Esophagus muscularis mucosa (tissue), 4 donors: ENCODE results near the gene AXIN1. TPM values are rescaled to one million over a fixed set of nuclear protein-coding genes. Genes with fewer than 3 reads are reported as not detected.

Experiments used
- DNase-seq: peaks from one replicate; pipeline ENCODE4 v3.0.0-alpha.2; 2017; ENCODE audit errors: extremely low spot score
- H3K27ac ChIP-seq, 4 donors: fragments of 200-600 bp; sonication (generic); replicated peaks in 1 of 4; 1 replicate in 3 of 4; 2 replicates in 1 of 4; pipeline ENCODE4 v1.5.1; 2016 to 2019; ENCODE audit warnings: mild to moderate bottlenecking in 1 of 4
- H3K27me3 ChIP-seq, 4 donors: fragments of 200-600 bp; sonication (generic); one replicate each; pipeline versions ENCODE4 v1.5.1 to v1.6.0; 2016 to 2019
- H3K36me3 ChIP-seq, 4 donors: fragments of 200-600 bp; sonication (generic); one replicate each; pipeline ENCODE4 v1.5.1; 2016 to 2019
- H3K4me1 ChIP-seq, 4 donors: fragments of 200-600 bp; sonication (generic); one replicate each; pipeline ENCODE4 v1.5.1; 2016 to 2019
- H3K4me3 ChIP-seq, 4 donors: fragments of 200-600 bp; sonication (generic); 1 replicate in 2 of 4; 2 replicates in 2 of 4; pipeline ENCODE4 v1.5.1; 2016 to 2019; ENCODE audit warnings: mild to moderate bottlenecking in 4 of 4, moderate library complexity in 1 of 4
- H3K9me3 ChIP-seq, 4 donors: fragments of 200-600 bp; sonication (generic); 1 replicate in 3 of 4; 2 replicates in 1 of 4; pipeline ENCODE4 v1.5.1; 2016 to 2019
- EP300 ChIP-seq: sonication (generic); formaldehyde crosslinking; IDR thresholded peaks from one replicate; pipeline ENCODE4 v1.6.1; 2017; ENCODE audit warnings: antibody characterized with exemption
- POLR2A ChIP-seq: fragments of 450-650 bp; IDR thresholded peaks from one replicate; pipeline ENCODE4 v1.6.1; 2017; ENCODE audit warnings: antibody characterized with exemption, moderate library complexity, mild to moderate bottlenecking, low read depth
- POLR2AphosphoS5 ChIP-seq, 2 donors: sonication (generic); formaldehyde crosslinking; IDR thresholded peaks; one replicate each; pipeline ENCODE4 v1.6.1; 2017; ENCODE audit warnings: antibody characterized with exemption in 2 of 2
- WGBS: methylation state at CpG from one replicate; pipeline ENCODE4 v1.1.5; 2018; 5-methylcytosine and 5-hydroxymethylcytosine counted together
- intact Hi-C: fragments of 100-400 bp; cut with DNase I; formaldehyde crosslinking; loops from one replicate; pipeline ENCODE4 v1.15.1; 2023
- total RNA-seq, 4 donors: library from RNA; depleted of rRNA; stranded (reverse); fragments of >200 nt; gene quantifications; one replicate each; pipeline versions ENCODE4 v1.1.0 to v1.2.1, GENCODE V29; 2016
- TF ChIP-seq, protein P1 (sequence below), 3 experiments: fragments of 200-600 bp in 2 of 3; fragments of 450-650 bp in 1 of 3; sonication (generic) in 2 of 3; IDR thresholded peaks; one replicate each; pipeline ENCODE4 v1.5.1; 2017 to 2019; ENCODE audit warnings: antibody characterized with exemption in 3 of 3, mild to moderate bottlenecking in 2 of 3, moderate library complexity in 1 of 3

Gene AXIN1
- total RNA-seq, 4 donors from 2014 or later, result 24.1 to 56.2 (median 44.1) TPM

DNA sequence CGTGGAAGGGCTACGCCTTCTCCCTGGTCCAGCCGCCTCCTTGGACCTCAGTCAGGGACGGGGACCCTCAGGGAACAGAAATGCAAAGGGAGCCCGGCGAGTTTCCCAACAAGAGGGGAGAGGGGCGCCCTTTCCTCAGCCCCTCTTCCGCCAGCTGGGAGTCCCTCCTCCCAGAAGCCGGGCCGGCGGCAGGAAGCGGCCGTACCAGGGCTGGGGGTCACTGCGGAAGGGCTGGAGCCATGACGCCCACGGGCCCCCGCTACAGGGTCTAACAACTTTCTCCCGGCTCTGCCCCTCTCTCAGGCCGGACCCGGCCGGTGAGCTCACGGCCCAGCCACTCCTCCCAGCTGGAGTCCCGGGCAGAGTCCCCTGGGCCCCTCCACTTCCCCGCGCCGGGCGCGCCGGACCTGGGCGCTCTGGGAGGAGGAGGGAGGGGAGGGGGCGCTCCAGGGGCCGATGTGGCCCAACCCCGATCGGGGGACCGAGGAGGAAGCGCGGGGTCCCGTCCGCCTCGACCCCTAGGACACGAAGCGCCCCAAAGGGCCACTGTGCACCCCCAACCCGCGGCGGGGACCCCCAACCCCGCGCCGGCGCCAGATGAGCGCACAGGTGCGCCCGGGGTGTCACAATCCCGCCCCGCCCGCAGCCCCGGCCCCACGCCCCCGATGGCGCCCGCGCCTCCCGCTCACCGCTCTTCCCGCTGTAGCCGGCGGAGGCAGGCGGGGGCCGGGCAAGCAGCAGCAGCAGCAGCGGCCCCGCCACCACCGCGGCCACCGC is 28.7 kb upstream of the AXIN1 start:
- DNase-seq, result no peak
- Histone ChIP-seq H3K27ac (peak overlapping the region; percentile 66 to 81 (median 80)), H3K4me1 (peaks cover 27 to 51% (median 44%) of the 10 kb centered on the region in 4 donors), H3K9me3 (no peaks in the 10 kb centered on the region), H3K27me3 (no peaks in the 10 kb centered on the region), H3K36me3 (peaks cover 8 to 16% (median 15%) of the 10 kb centered on the region in 4 donors), H3K4me3 (peak overlapping the region; percentile 68 to 98 (median 94))
- WGBS, result 7% methylated on average over 17 of the region's 73 CpGs
- intact Hi-C loops, result no loop called here
- TF ChIP-seq POLR2AphosphoS5 (IDR thresholded peaks at IDR 0.05) (no peak), POLR2A (no peak), EP300 (no peak)
- TF ChIP-seq, protein P1, sequence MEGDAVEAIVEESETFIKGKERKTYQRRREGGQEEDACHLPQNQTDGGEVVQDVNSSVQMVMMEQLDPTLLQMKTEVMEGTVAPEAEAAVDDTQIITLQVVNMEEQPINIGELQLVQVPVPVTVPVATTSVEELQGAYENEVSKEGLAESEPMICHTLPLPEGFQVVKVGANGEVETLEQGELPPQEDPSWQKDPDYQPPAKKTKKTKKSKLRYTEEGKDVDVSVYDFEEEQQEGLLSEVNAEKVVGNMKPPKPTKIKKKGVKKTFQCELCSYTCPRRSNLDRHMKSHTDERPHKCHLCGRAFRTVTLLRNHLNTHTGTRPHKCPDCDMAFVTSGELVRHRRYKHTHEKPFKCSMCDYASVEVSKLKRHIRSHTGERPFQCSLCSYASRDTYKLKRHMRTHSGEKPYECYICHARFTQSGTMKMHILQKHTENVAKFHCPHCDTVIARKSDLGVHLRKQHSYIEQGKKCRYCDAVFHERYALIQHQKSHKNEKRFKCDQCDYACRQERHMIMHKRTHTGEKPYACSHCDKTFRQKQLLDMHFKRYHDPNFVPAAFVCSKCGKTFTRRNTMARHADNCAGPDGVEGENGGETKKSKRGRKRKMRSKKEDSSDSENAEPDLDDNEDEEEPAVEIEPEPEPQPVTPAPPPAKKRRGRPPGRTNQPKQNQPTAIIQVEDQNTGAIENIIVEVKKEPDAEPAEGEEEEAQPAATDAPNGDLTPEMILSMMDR (IDR thresholded peaks at IDR 0.05), result no peak

DNA sequence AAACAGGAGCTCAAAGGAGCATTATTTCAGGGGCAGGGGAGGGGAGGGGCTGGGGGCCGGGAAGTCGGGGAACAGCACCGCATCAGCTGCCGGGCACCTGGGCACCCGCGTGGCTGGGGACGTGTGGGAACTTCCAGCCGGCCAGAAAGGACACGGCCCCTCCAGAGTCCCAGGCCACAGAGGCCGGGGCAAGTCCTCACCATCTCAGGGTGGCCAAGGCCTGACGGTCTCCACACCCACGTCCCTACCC is 28.2 kb upstream of the AXIN1 start:
- peaks cover 13 to 22% (median 20%) of the 10 kb centered on the region in 4 donors for H3K36me3 ChIP-seq
- intact Hi-C loops, result no loop called here
- no peaks in the 10 kb centered on the region for H3K9me3 ChIP-seq
- H3K27me3 ChIP-seq, result no peaks in the 10 kb centered on the region
- no peak for TF ChIP-seq POLR2A
- TF ChIP-seq POLR2AphosphoS5 (IDR thresholded peaks at IDR 0.05), result no peak
- TF ChIP-seq, protein P1 (IDR thresholded peaks at IDR 0.05), result no peak
- TF ChIP-seq EP300, result no peak
- no peak for DNase-seq
- peaks cover 27 to 51% (median 44%) of the 10 kb centered on the region in 4 donors for H3K4me1 ChIP-seq
- peak overlapping the region in 3 of 4 donors; percentile 79 to 81 (median 80) for H3K27ac ChIP-seq
- peak overlapping the region; percentile 68 to 98 (median 94) for H3K4me3 ChIP-seq
- 10% methylated on average over 12 of the region's 12 CpGs for WGBS

DNA sequence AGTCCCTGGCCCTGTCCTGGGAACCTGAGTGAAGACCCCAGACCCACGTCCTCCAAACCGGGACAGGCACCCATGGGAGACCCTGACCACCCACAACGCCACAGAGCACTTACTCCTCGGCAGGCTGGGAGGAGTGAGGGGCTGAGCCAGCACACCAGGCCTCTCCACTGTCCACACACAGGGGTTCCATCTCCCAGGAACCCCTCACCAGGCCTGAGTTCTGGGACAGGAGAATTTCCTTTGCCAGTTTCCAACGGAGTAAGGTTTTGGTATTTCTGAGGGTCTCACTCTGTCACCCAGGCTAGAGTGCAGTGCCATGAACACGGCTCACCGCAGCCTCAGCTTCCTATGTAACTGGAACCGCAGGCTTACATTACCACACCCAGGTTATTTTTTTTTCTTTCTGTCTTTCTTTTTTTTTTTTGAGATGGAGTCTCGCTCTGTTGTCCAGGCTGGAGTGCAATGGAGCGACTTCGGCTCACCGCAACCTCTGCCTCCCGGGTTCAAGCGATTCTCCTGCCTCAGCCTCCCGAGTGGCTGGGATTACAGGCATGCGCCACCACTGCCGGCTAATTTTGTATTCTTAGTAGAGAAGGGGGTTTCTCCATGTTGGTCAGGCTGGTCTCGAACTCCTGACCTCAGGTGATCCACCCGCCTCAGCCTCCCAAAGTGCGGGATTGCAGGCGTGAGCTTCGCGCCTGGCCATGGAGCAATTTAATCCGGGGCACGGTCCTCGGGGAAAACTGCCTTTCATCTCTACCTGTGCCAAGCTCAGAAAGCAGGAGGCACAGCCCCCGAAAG is 27.6 kb upstream of the AXIN1 start:
- Histone ChIP-seq H3K4me3 (peak overlapping the region; percentile 68 to 98 (median 94)), H3K4me1 (peaks cover 27 to 51% (median 44%) of the 10 kb centered on the region in 4 donors), H3K9me3 (no peaks in the 10 kb centered on the region), H3K27ac (peak overlapping the region in 1 of 4 donors; percentile 80), H3K36me3 (peaks cover 14 to 27% (median 23%) of the 10 kb centered on the region in 4 donors), H3K27me3 (no peaks in the 10 kb centered on the region)
- no peak for DNase-seq
- TF ChIP-seq, protein P1 (IDR thresholded peaks at IDR 0.05), result no peak
- TF ChIP-seq EP300 (no peak), POLR2A (no peak)
- WGBS, result 79% methylated on average over 23 of the region's 27 CpGs
- intact Hi-C loops, result no loop called here

DNA sequence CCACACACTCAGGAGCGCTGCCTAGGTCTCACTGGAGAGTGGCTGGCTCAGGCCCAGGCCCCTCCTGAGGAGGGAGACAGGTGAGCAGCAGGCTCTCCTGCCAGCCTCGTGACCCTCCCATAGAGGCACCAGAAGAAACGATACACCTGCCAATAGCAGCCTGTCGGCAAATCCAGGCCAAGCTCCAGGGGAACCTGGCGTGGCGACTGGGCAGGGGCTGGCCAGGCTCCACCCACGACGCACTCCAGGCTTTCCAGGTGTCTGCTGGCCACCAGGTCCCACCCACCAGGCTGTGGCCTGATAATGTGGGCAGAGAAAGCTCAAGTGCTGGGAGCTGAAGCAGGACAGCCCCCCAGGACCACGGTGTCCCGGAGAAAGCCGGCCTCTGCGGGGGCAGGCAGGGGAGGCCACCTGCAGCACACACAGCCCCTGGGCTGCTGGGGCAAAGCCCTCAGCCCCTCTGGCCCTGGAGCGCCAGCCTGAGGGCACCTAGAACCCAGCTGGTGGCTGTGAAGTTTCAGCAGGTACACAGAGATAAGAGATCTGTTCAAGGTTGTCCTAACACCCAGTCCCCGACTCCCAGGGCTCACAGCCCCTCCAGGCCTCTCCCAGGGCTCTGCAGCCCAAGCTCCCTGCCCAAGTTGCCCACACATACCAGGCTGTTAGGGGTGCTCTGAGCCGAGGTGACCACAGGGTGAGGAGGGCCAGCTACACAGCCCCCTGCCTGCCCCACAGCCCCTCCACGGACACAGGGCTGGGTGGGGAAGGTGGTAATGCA is 26.8 kb upstream of the AXIN1 start:
- WGBS, result 88% methylated on average over 6 of the region's 16 CpGs
- Histone ChIP-seq H3K9me3 (no peaks in the 10 kb centered on the region), H3K27ac (no peak overlapping the region), H3K4me3 (no peak overlapping the region), H3K27me3 (no peaks in the 10 kb centered on the region), H3K4me1 (peaks cover 27 to 51% (median 42%) of the 10 kb centered on the region in 4 donors), H3K36me3 (peaks cover 22 to 35% (median 31%) of the 10 kb centered on the region in 4 donors)
- no peak for DNase-seq
- intact Hi-C loops, result no loop called here
- TF ChIP-seq, protein P1 (IDR thresholded peaks at IDR 0.05), result no peak
- no peak for TF ChIP-seq POLR2A
- TF ChIP-seq EP300, result no peak
- TF ChIP-seq POLR2AphosphoS5 (IDR thresholded peaks at IDR 0.05), result no peak
